Measurements from ENCODE around the gene AHDC1.

The AHDC1 gene

GRCh38 chr1:27572019-27572678 is 31.8 kb downstream of the AHDC1 start:
- no peak for DNase-seq
- in situ Hi-C loops (cut with HindIII; ENCODE audit: low pct_ligation_motif_present, low pct_unique_long_range_greater_than_20kb, low sequenced_read_pairs): no loop called here

GRCh38 chr1:27571439-27572018 is 32.4 kb downstream of the AHDC1 start:
- DNase-seq: no peak
- in situ Hi-C loops (cut with HindIII; ENCODE audit: low pct_ligation_motif_present, low pct_unique_long_range_greater_than_20kb, low sequenced_read_pairs): no loop called here

- DNase-seq: no peak
- in situ Hi-C loops (cut with HindIII; ENCODE audit: low pct_ligation_motif_present, low pct_unique_long_range_greater_than_20kb, low sequenced_read_pairs): no loop called here
Measured at GRCh38 chr1:27570784-27571183, 33.2 kb downstream of the AHDC1 start.

GRCh38 chr1:27570356-27570755 is 33.6 kb downstream of the AHDC1 start:
- in situ Hi-C loops (cut with HindIII; ENCODE audit: low pct_ligation_motif_present, low pct_unique_long_range_greater_than_20kb, low sequenced_read_pairs): no loop called here
- DNase-seq: no peak

GRCh38 chr1:27569506-27570291 is 34.2 kb downstream of the AHDC1 start:
- DNase-seq: no peak
- in situ Hi-C loops (cut with HindIII; ENCODE audit: low pct_ligation_motif_present, low pct_unique_long_range_greater_than_20kb, low sequenced_read_pairs): no loop called here

- in situ Hi-C loops (cut with HindIII; ENCODE audit: low pct_ligation_motif_present, low pct_unique_long_range_greater_than_20kb, low sequenced_read_pairs): no loop called here
- DNase-seq: no peak
Measured at GRCh38 chr1:27569088-27569460, 34.9 kb downstream of the AHDC1 start.

GRCh38 chr1:27568300-27569087 is 35.5 kb downstream of the AHDC1 start:
- peak; percentile 93 for DNase-seq
- in situ Hi-C loops (cut with HindIII; ENCODE audit: low pct_ligation_motif_present, low pct_unique_long_range_greater_than_20kb, low sequenced_read_pairs): no loop called here

- in situ Hi-C loops (cut with HindIII; ENCODE audit: low pct_ligation_motif_present, low pct_unique_long_range_greater_than_20kb, low sequenced_read_pairs): no loop called here
- DNase-seq: no peak
Measured at GRCh38 chr1:27567971-27568299, 36.0 kb downstream of the AHDC1 start.

DNA sequence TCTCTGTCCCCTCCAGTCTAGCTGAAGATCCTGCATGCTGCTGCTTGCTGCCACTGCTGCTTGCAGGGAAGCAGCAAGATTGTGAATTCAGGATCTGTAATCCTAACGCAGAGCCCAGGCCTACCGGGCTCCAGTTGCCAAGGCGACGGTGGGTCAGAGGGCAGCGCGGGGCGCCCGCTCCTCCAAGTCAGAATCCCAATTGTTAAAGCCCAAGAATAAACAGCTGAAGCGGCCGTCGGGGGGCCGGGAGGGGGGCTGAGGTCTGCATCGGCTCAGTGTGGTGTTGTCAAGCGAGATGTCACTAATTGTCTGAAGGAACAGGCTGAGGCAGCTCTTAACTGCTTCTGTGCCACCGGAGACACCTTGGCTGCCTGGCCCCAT is 36.8 kb downstream of the AHDC1 start:
- no peak for DNase-seq
- in situ Hi-C loops (cut with HindIII; ENCODE audit: low pct_ligation_motif_present, low pct_unique_long_range_greater_than_20kb, low sequenced_read_pairs): no loop called here

- in situ Hi-C loops (cut with HindIII; ENCODE audit: low pct_ligation_motif_present, low pct_unique_long_range_greater_than_20kb, low sequenced_read_pairs): no loop called here
- DNase-seq: no peak
Measured at GRCh38 chr1:27566462-27567145, 37.3 kb downstream of the AHDC1 start.

DNA sequence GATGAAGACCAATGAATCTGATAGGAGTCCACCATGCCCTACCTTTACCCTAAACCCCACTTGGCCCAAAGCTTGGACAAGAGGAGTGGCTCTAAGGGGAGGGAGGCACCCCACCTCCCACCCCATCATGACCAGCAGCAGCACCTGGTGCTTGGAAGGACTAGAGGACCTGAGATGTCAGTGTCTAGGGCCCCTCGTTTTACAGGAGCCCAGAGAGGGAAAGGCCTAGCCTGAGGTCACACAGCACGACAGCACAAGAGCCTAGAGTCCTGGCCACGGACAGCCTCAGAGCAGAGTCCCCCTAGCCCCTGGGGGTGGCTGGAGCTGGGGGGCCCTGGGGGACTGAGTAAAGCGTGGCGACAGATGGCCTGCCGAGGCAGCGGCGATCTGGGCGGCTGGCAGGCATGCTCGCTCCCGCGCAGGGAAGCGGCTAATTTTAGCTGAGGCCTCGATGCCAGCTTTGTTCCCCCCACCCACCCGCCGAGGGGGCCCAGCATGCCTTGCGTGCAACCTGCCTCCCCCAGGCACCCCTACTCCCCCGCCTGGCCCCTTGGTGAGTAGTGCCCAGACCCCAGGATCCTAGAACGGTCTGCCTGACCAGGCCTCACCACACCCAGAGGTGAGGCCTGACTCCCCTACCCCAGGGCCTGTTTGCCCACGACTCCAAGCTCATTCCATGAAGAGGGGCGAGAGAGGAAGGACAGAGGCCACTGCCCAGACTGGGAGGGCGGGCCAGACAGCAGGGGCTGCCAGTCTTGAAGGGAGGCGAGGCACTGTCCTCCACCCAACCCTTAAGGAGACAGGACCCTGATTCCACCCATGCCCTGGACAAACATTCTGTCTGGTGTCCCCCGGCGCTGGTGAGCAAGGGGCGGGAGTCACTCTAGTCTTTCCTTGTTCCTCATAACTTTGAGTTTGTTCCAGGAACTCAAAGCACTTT is 39.0 kb downstream of the AHDC1 start:
- in situ Hi-C loops (cut with HindIII; ENCODE audit: low pct_ligation_motif_present, low pct_unique_long_range_greater_than_20kb, low sequenced_read_pairs): no loop called here
- no peak for DNase-seq

- in situ Hi-C loops (cut with HindIII; ENCODE audit: low pct_ligation_motif_present, low pct_unique_long_range_greater_than_20kb, low sequenced_read_pairs): no loop called here
- peak; percentile 52 for DNase-seq
Measured at GRCh38 chr1:27563591-27564471, 40.1 kb downstream of the AHDC1 start.

DNA sequence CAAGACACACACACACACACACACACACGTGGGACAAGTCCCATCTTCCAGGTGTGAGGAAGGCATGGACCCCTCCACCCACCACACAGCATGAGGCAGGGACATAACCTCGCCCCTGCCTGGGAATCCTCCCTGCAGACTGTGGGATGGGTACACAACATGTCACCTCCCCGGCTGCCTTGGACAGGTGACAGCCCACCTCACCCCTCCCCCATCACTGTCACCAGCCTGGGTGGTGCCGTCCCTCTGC is 40.7 kb downstream of the AHDC1 start:
- in situ Hi-C loops (cut with HindIII; ENCODE audit: low pct_ligation_motif_present, low pct_unique_long_range_greater_than_20kb, low sequenced_read_pairs): no loop called here
- DNase-seq: no peak

DNA sequence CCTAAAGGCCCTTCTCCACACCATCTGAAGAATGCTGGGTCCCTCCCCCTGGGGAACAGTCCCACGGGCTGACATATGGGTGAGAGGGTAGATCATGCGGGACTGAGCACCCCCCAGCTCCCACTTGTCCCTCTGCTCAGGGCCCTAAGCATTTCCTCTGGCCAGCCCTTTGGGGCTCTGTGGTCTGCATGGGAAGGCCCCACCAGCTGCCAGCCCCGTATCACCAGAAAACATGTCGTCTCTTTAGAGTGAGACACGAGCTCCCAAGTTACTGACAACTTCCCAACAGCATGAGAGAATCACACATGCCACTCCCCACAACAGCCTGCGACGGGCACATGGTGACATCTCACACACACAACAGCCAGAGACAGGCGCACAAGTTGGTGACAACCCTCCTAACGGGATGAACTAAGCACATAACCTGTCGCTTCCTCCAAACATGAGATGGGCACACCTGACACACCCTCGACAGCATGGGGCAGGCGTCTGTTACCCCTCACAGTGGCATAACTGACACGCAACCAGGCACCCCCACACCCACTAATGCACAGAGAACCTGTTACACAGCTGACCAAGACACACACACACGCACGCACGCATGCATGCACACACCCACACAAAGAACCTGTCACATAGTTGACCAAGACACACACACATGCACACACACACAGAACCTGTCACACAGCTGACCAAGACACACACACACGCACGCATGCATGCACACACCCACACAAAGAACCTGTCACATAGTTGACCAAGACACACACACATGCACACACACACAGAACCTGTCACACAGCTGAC is 41.2 kb downstream of the AHDC1 start:
- in situ Hi-C loops (cut with HindIII; ENCODE audit: low pct_ligation_motif_present, low pct_unique_long_range_greater_than_20kb, low sequenced_read_pairs): no loop called here
- DNase-seq: no peak

DNA sequence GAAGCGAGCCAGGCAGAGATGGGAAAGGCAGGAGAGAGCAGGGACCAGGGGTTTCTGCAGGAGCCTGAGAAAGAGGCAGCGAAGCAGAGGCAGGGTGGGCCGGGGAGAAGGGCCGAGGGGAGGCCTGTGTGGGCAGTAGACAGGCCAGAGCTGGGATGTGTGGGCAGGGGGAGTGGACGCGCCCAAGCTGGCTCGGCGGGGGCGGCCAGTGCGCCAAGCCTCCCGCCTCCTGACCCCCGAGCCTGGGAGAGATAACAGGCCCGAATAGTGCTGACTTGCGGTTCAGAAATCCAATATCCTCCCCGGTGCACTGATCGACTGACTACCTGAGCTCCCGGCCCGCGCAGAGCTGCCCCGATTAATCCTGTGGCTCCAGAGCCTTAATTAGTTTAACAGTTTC is 41.9 kb downstream of the AHDC1 start:
- no peak for DNase-seq
- in situ Hi-C loops (cut with HindIII; ENCODE audit: low pct_ligation_motif_present, low pct_unique_long_range_greater_than_20kb, low sequenced_read_pairs): no loop called here

- in situ Hi-C loops (cut with HindIII; ENCODE audit: low pct_ligation_motif_present, low pct_unique_long_range_greater_than_20kb, low sequenced_read_pairs): no loop called here
Measured at GRCh38 chr1:27561124-27561899, 42.6 kb downstream of the AHDC1 start.

More at GRCh38 chr1:27561124-27561899, 42.6 kb downstream of the AHDC1 start:
- DNase-seq: no peak
